A673 (cell line): Measurements from ENCODE around the gene BAIAP3. TPM values are rescaled to one million over a fixed set of nuclear protein-coding genes. Genes with fewer than 3 reads are reported as not detected.

Experiments
- BruUV-seq: library from RNA; stranded (reverse); fragments of 400-500 nt; replicated peaks from 2 replicates; lab custom pipeline; 2021; lab: Mats Ljungman, UMichigan
- CTCF ChIA-PET: fragments of 300-600 bp; sonication (Branson Sonifier 250); formaldehyde crosslinking; loops from one replicate; lab custom pipeline; 2022; ENCODE audit warnings: antibody characterized with exemption; lab: Charles Lee
- POLR2A ChIA-PET: fragments of 300-600 bp; sonication (Branson Sonifier 250); formaldehyde crosslinking; loops from one replicate; lab custom pipeline; 2022; ENCODE audit warnings: antibody characterized with exemption; ENCODE audit not compliant: low non-redundant PET; lab: Charles Lee
- DNase-seq: peaks from one replicate; pipeline ENCODE4 v3.0.0-alpha.2; 2015; ENCODE audit warnings: low spot score
- H3K27ac ChIP-seq: fragments of 200-600 bp; sonication (generic); 2 replicates; pipeline ENCODE4 v1.5.1; 2016; ENCODE audit warnings: mixed run types, low read depth, mild to moderate bottlenecking, mixed read lengths, antibody characterized with exemption, low read length; ENCODE audit not compliant: poor library complexity, severe bottlenecking
- H3K27me3 ChIP-seq: fragments of 200-600 bp; sonication (generic); replicated peaks from 2 replicates; pipeline ENCODE4 v1.6.1; 2017; ENCODE audit warnings: mixed run types, low read depth, mild to moderate bottlenecking, mixed read lengths, antibody characterized with exemption, low read length; ENCODE audit not compliant: insufficient read depth, poor library complexity
- H3K36me3 ChIP-seq: fragments of 200-600 bp; sonication (generic); 2 replicates; pipeline ENCODE4 v1.6.1; 2016; ENCODE audit warnings: mixed run types, mild to moderate bottlenecking, mixed read lengths, antibody characterized with exemption, low read length; ENCODE audit not compliant: insufficient read depth, poor library complexity, severe bottlenecking
- H3K4me1 ChIP-seq: fragments of 200-600 bp; sonication (generic); 2 replicates; pipeline ENCODE4 v1.6.1; 2017; ENCODE audit warnings: mixed run types, mild to moderate bottlenecking, mixed read lengths, antibody characterized with exemption, low read length; ENCODE audit not compliant: insufficient read depth, poor library complexity, severe bottlenecking
- H3K4me3 ChIP-seq: fragments of 200-600 bp; sonication (generic); 2 replicates; pipeline ENCODE4 v1.5.1; 2016; ENCODE audit warnings: low read depth, mixed run types, mild to moderate bottlenecking, mixed read lengths, low read length; ENCODE audit not compliant: poor library complexity, severe bottlenecking
- H3K9me3 ChIP-seq: fragments of 200-600 bp; sonication (generic); 2 replicates; pipeline ENCODE4 v1.6.1; 2016; ENCODE audit warnings: mixed run types, low read depth, mild to moderate bottlenecking, mixed read lengths, antibody characterized with exemption, low read length; ENCODE audit not compliant: poor library complexity, severe bottlenecking
- EZH2 ChIP-seq: fragments of 200-600 bp; sonication (generic); IDR thresholded peaks from 2 replicates; pipeline ENCODE4 v1.6.1; 2017; ENCODE audit warnings: borderline replicate concordance, low read depth, mild to moderate bottlenecking, mixed read lengths, antibody characterized with exemption, low read length; ENCODE audit not compliant: poor library complexity, severe bottlenecking
- intact Hi-C: fragments of 100-400 bp; cut with micrococcal nuclease; formaldehyde crosslinking; loops from one replicate; pipeline ENCODE4 v1.10.0; 2022; ENCODE audit not compliant: unreplicated experiment
- total RNA-seq: library from RNA; stranded (reverse); gene quantifications from 2 replicates; pipeline ENCODE4 v1.2.3, GENCODE V29; 2021
- TF ChIP-seq, protein P1 (sequence below): fragments of 300-800, 200-600 bp; sonication (generic); conservative IDR thresholded peaks from 2 replicates; pipeline ENCODE4 v1.5.1; 2017; ENCODE audit warnings: low read depth, mild to moderate bottlenecking, antibody characterized with exemption, low read length, moderate library complexity, mixed read lengths

BAIAP3 gene
- total RNA-seq, 1 experiment from 2014 or later: 2.0 TPM

DNA sequence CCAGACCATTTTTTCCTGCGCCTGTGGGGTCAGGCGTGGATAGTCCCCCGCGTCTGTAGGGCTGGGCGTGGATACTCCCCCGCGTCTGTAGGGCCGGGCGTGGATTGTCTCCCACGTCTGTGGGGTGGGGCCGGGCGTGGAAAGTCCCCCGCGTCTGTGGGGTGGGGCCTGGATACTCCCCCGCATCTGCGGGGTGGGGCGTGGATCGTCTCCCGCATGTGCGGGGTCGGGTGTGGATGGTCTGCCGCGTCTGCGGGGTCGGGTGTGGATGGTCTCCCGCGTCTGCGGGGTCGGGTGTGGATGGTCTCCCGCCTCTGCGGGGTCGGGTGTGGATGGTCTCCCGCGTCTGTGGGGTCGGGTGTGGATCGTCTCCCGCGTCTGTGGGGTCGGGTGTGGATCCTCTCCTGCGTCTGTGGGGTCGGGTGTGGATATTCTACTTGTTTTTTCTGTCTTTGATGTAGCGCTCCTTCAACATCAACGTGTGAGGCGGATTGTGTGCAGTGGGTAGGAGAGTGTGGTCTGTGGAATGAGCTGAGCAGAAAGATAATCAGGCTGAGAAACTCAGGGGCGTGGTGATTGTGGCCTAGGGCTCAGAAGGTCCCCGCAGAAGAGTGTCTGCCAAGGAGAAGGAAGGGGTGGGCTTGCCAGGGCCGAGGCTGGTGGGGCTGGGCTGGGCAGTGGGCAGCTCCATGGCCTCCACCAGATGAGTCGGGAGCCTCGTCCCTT lies 21.5 kb downstream of the BAIAP3 start:
- Histone ChIP-seq H3K36me3 (peaks cover 7% of the 10 kb centered on the region), H3K27ac (no peak overlapping the region), H3K9me3 (no peaks in the 10 kb centered on the region), H3K27me3 (no peaks in the 10 kb centered on the region), H3K4me3 (no peak overlapping the region), H3K4me1 (peaks cover 11% of the 10 kb centered on the region)
- BruUV-seq: no TSS peak
- TF ChIP-seq EZH2: no peak
- TF ChIP-seq, protein P1, sequence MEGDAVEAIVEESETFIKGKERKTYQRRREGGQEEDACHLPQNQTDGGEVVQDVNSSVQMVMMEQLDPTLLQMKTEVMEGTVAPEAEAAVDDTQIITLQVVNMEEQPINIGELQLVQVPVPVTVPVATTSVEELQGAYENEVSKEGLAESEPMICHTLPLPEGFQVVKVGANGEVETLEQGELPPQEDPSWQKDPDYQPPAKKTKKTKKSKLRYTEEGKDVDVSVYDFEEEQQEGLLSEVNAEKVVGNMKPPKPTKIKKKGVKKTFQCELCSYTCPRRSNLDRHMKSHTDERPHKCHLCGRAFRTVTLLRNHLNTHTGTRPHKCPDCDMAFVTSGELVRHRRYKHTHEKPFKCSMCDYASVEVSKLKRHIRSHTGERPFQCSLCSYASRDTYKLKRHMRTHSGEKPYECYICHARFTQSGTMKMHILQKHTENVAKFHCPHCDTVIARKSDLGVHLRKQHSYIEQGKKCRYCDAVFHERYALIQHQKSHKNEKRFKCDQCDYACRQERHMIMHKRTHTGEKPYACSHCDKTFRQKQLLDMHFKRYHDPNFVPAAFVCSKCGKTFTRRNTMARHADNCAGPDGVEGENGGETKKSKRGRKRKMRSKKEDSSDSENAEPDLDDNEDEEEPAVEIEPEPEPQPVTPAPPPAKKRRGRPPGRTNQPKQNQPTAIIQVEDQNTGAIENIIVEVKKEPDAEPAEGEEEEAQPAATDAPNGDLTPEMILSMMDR: no peak
- intact Hi-C loops: no loop called here
- POLR2A ChIA-PET: no interaction called here
- CTCF ChIA-PET: interaction anchor here (0.6 kb wide), 1 partner anchor 318 kb away, joined by 4 read pairs; no protein-coding TSS in a partner anchor
- no peak for DNase-seq

DNA sequence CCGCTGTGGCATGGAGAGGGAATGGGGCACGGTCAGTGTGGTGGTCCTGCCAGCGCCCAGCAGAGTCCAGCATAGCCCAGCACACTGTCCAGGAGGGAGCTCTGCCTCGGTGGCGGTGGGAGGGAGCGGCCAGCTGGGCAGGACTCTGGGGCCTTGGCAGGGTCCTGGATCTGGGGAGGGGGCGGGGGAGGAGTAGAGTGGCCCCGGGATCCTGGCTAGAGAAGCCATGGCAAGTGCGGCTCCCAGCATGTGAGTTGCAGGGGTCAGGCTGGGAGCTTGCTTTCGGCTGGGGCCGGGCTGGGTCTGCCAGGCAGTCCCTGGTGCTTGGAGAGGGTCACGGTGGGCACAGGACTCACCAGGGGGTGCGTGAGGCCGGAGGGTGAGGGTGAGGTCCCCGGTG lies 22.1 kb downstream of the BAIAP3 start:
- intact Hi-C loops: no loop called here
- peaks cover 13% of the 10 kb centered on the region for H3K36me3 ChIP-seq
- no peak for DNase-seq
- no peaks in the 10 kb centered on the region for H3K27me3 ChIP-seq
- BruUV-seq: no TSS peak
- no peaks in the 10 kb centered on the region for H3K9me3 ChIP-seq
- no peak overlapping the region for H3K27ac ChIP-seq
- H3K4me1 ChIP-seq: peaks cover 11% of the 10 kb centered on the region
- H3K4me3 ChIP-seq: no peak overlapping the region
- ChIA-PET POLR2A (no interaction called here), CTCF (interaction anchor here (0.6 kb wide), 1 partner anchor 319 kb away, joined by 4 read pairs; no protein-coding TSS in a partner anchor)
- TF ChIP-seq EZH2: no peak
- TF ChIP-seq, protein P1: no peak

DNA sequence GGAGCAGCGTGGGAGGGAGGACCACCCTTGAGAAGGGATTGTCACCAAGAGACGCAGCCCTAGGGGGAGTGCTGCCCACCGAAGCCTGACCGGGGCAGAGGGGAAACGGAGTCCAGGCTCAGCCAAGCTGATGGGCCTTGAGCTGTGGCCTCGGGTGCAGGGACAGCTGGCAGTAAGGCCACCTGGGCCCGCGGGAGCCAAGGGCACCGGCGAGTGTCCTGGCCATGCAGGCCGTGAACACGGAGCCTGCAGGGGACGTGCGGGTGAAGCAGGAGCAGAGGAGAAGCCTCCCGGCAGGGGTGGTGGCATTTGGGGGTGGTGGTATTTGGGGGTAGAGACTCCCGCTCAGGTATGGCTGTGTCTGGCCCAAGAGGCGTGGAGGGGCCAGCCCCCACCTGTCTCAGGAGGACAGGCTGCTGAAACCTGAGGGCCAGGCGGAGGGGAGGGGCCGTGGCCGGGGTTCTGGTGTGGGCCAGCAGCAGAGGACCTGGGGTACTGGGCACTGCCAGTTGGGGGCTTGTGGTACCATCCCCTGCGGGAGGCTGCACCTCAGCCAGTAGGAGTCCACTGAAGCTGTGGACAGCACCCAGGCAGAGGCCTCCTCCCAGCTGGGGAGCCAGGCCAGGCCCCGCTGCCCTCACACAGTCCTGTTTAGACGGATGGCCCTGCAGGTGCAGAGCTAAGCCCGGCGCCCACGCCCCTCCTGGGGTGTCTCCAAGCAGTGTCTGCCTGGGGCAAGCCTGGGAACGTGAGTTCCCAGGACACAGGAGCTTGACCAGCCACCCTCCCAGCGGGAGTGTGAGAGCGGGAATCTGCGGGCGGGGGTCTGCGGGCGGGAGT lies 22.8 kb downstream of the BAIAP3 start:
- no peaks in the 10 kb centered on the region for H3K9me3 ChIP-seq
- intact Hi-C loops: no loop called here
- BruUV-seq: no TSS peak
- ChIA-PET CTCF (no interaction called here), POLR2A (interaction anchor here (1.0 kb wide), 1 partner anchor 23 kb away, joined by 3 read pairs; no protein-coding TSS in a partner anchor)
- DNase-seq: no peak
- H3K4me3 ChIP-seq: no peak overlapping the region
- no peaks in the 10 kb centered on the region for H3K27me3 ChIP-seq
- no peak overlapping the region for H3K27ac ChIP-seq
- peaks cover 20% of the 10 kb centered on the region for H3K36me3 ChIP-seq
- TF ChIP-seq, protein P1: no peak
- TF ChIP-seq EZH2: no peak
- H3K4me1 ChIP-seq: peaks cover 8% of the 10 kb centered on the region
